ENCODE data around the gene SRC. TPM values are rescaled to one million over a fixed set of nuclear protein-coding genes. Genes with fewer than 3 reads are reported as not detected.

The SRC gene
- total RNA-seq, 2 donors from 2014 or later, result 25.9 to 35.3 TPM

DNA sequence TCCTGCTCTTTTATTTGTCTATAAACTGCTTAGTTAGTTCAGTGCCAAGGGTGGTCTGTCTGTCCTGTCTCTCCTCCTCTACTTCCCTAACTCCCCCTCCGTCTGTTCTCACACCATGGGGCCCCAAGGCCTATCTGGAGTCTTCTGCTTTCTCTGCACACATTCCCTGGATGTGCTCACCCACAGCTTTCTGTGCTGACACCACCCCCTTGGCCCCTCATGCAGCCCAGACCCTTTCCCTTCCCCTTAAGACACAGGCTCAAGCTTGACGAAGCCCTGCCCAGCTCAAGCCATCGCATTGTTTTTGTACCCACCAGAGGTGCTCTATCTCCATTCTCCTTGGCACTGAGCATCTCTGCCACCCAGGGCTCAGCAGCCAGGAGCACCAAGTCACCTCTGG is 97.0 kb downstream of the SRC start:
- ATAC-seq (no peak), DNase-seq (no peak)
- Histone ChIP-seq H3K9me3 (no peaks in the 10 kb centered on the region), H3K4me3 (no peak overlapping the region), H3K4me1 (no peaks in the 10 kb centered on the region), H3K27me3 (no peaks in the 10 kb centered on the region), H3K36me3 (replicated peaks in 1 of 2; ENCODE audit: insufficient read depth in 1 of 2, low read depth in 2 of 2) (no peaks in the 10 kb centered on the region), H3K27ac (no peak overlapping the region)
- TF ChIP-seq, protein P1, sequence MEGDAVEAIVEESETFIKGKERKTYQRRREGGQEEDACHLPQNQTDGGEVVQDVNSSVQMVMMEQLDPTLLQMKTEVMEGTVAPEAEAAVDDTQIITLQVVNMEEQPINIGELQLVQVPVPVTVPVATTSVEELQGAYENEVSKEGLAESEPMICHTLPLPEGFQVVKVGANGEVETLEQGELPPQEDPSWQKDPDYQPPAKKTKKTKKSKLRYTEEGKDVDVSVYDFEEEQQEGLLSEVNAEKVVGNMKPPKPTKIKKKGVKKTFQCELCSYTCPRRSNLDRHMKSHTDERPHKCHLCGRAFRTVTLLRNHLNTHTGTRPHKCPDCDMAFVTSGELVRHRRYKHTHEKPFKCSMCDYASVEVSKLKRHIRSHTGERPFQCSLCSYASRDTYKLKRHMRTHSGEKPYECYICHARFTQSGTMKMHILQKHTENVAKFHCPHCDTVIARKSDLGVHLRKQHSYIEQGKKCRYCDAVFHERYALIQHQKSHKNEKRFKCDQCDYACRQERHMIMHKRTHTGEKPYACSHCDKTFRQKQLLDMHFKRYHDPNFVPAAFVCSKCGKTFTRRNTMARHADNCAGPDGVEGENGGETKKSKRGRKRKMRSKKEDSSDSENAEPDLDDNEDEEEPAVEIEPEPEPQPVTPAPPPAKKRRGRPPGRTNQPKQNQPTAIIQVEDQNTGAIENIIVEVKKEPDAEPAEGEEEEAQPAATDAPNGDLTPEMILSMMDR (IDR thresholded peaks at IDR 0.05), result no peak
- TF ChIP-seq POLR2A (IDR thresholded peaks at IDR 0.05), result no peak
- WGBS, 2 donors, result 66 to 72% methylated on average over 3 of the region's 3 CpGs
- intact Hi-C loops (cut with DNase I), result no loop called here

DNA sequence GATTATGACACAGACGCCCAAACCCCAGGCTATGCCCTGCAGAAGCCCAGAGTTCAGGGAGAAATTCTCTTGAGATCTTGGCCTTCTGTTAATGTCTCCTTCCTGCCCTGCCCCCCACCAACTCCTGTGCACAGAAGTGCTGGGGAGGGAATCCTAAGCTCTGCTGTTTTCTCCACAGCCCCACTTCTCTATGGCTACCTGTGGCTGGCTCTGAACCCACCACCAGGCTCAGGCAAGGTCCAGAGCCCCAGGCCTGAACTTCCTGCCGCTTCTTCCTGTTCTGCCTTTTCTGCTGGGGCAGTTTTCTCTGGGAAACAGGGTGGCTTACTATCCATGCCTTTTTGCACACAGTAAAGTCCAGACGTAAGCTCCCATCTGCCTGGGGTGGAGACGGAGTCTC is 97.7 kb downstream of the SRC start:
- no peak for ATAC-seq
- Histone ChIP-seq H3K27ac (no peak overlapping the region), H3K27me3 (no peaks in the 10 kb centered on the region), H3K36me3 (replicated peaks in 1 of 2; ENCODE audit: insufficient read depth in 1 of 2, low read depth in 2 of 2) (no peaks in the 10 kb centered on the region), H3K4me1 (no peaks in the 10 kb centered on the region), H3K9me3 (no peaks in the 10 kb centered on the region), H3K4me3 (no peak overlapping the region)
- DNase-seq, result no peak
- TF ChIP-seq, protein P1 (IDR thresholded peaks at IDR 0.05), result no peak
- TF ChIP-seq POLR2A (IDR thresholded peaks at IDR 0.05), result no peak
- intact Hi-C loops (cut with DNase I), result no loop called here
- WGBS, 2 donors, result 61 to 63% methylated on average over 4 of the region's 4 CpGs

DNA sequence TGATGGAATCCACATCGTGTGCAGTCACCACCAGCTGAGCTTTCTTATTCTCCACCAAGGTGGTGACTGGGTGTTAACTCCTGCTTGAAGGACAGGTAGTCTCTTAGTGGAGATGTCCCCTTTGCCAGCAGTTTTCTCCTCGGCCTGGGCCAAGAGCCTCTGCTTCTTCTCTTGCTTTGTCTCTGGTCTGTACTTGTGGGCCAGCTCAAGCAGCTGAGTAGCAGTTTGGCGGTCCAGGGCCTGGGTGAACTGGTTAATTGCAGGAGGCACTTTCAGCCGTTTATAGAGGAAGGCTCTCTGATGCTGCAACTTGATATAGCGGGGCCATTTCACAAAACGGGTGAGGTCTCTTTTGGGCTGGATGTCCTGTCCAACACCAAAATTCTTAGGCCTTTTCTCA is 99.1 kb downstream of the SRC start:
- no peak for ATAC-seq
- TF ChIP-seq POLR2A (IDR thresholded peaks at IDR 0.05), result no peak
- TF ChIP-seq, protein P1 (IDR thresholded peaks at IDR 0.05), result no peak
- no peak overlapping the region for H3K27ac ChIP-seq
- H3K4me3 ChIP-seq, result no peak overlapping the region
- no peaks in the 10 kb centered on the region for H3K4me1 ChIP-seq
- H3K36me3 ChIP-seq (replicated peaks in 1 of 2; ENCODE audit: insufficient read depth in 1 of 2, low read depth in 2 of 2), result no peaks in the 10 kb centered on the region
- H3K9me3 ChIP-seq, result no peaks in the 10 kb centered on the region
- no peaks in the 10 kb centered on the region for H3K27me3 ChIP-seq
- WGBS, 2 donors, result 63 to 74% methylated on average over 6 of the region's 6 CpGs
- no peak for DNase-seq
- intact Hi-C loops (cut with DNase I), result no loop called here

DNA sequence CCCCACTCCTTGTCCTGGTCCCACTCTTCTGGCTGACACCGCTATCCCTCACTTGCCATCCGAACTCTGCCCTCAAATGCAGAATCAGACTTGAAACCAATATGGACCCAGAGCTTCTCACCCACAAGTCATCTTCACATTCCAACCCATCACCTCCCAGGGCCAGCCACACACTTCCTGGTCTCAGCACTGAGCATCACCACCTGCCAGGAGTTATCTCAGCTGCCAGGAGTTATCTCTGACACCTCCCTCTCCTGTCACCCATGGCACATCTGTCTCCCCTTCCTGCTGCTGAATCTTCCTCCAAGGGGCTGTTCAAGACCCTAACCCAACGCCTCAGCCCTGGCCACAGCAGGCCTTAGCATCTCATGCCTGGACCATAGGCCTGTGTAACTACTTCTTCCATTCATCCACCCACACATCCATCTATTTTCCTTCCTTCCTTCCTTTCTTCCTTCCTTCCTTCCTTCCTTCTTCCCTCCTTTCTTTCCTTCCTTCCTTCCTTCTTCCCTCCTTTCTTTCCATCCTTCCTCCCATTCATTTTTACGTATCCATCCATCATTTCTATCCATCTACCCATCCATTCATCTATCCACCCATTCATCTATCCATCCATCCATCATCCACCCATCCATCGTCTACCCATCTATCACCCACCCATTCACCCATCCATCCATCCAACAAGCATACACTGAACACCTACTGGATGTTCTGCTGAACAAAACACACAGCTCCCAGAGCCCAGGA is 100.5 kb downstream of the SRC start:
- H3K27ac ChIP-seq, result no peak overlapping the region
- intact Hi-C loops (cut with DNase I), result no loop called here
- no peak for TF ChIP-seq POLR2A (IDR thresholded peaks at IDR 0.05)
- H3K36me3 ChIP-seq (replicated peaks in 1 of 2; ENCODE audit: insufficient read depth in 1 of 2, low read depth in 2 of 2), result no peaks in the 10 kb centered on the region
- DNase-seq, result no peak
- no peaks in the 10 kb centered on the region for H3K9me3 ChIP-seq
- H3K4me3 ChIP-seq, result no peak overlapping the region
- ATAC-seq, result no peak
- no peaks in the 10 kb centered on the region for H3K27me3 ChIP-seq
- 64 to 70% methylated on average over 5 of the region's 5 CpGs for WGBS, 2 donors
- H3K4me1 ChIP-seq, result no peaks in the 10 kb centered on the region

DNA sequence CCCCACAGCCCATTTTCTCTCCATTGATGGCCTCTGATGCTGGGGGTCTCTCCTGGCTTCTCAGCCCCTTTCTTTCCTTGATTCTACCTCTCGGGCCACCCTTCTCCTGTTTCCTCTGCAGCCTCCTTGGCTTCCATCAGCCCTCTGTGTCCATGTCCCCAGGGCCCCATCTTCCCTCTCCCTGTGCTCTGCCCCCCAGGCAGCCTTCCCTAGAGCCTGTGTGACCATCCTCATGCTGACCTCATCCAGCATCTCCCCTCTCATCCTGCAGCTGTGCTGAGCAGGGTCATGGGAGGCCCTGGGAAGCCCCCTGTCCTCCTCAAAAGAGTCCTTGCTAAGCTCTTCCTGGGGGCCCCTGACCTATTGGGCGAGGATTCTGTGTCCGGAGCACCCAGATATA is 101.7 kb downstream of the SRC start:
- no peaks in the 10 kb centered on the region for H3K4me1 ChIP-seq
- no peaks in the 10 kb centered on the region for H3K36me3 ChIP-seq (replicated peaks in 1 of 2; ENCODE audit: insufficient read depth in 1 of 2, low read depth in 2 of 2)
- H3K27me3 ChIP-seq, result no peaks in the 10 kb centered on the region
- TF ChIP-seq, protein P1 (IDR thresholded peaks at IDR 0.05), result no peak
- TF ChIP-seq POLR2A (IDR thresholded peaks at IDR 0.05), result no peak
- DNase-seq, result no peak
- intact Hi-C loops (cut with DNase I), result no loop called here
- no peaks in the 10 kb centered on the region for H3K9me3 ChIP-seq
- 63 to 77% methylated on average over 3 of the region's 3 CpGs for WGBS, 2 donors
- ATAC-seq, result no peak
- H3K4me3 ChIP-seq, result no peak overlapping the region
- no peak overlapping the region for H3K27ac ChIP-seq

Data from body of pancreas (tissue), 4 donors.